ENCODE results near the gene CARD14. TPM values are rescaled to one million over a fixed set of nuclear protein-coding genes. Genes with fewer than 3 reads are reported as not detected.

Gene CARD14
- total RNA-seq, 1 donor from 2014 or later, result 1.6 TPM

DNA sequence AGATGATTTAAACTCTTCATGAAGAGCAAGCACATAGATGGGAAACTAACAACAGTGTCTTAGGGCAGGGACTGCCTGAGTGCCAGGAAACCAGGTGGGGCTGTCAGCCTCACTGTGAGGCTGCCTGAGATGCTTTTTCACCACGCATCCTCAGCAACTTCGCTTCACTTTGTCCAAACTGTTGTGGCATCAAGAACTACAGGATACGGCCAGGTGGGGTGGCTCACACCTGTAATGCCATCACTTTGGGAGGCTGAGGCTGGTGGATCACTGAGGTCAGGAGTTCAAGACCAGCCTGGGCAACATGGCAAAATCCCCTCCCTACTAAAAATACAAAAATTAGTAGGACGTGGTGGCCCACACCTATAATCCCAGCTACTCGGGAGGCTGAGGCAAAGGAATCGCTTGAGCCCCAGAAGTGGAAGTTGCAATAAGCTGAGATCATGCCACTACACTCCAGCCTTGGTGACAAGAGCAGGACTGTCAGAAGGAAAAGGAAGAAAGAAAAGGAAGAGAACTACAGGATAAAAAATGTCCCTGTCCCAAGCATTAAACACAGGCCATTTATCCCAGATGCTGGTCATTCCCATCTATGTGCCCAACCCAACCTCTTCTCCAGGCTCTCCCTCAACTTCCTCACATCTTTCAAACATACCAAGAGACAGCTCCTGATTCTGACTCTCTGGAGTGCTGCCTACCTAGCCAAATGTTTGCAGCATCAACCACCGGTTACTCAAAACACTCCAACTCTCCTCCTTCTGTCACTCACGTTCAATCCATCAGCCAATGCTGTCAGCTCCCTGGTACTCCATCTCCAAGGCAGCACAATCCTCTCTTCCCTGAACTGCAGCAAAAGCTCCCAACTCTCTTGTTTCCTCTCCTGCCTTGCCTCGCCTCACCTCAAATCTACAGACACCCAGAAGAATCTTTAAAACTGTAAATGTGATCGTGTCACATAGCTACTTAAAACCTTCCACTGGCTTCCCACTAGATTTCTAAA is 24.5 kb upstream of the CARD14 start:
- Histone ChIP-seq H3K36me3 (ENCODE audit: control insufficient read depth, insufficient read depth, low read length) (peaks cover 14% of the 10 kb centered on the region), H3K27me3 (ENCODE audit: control insufficient read depth, insufficient read depth, low read length) (no peaks in the 10 kb centered on the region), H3K4me3 (ENCODE audit: low read depth, low read length) (peak overlapping the region; percentile 93)
- FAIRE-seq (no peak), DNase-seq (ENCODE audit: low read depth) (no peak)
- TF ChIP-seq, protein P1, sequence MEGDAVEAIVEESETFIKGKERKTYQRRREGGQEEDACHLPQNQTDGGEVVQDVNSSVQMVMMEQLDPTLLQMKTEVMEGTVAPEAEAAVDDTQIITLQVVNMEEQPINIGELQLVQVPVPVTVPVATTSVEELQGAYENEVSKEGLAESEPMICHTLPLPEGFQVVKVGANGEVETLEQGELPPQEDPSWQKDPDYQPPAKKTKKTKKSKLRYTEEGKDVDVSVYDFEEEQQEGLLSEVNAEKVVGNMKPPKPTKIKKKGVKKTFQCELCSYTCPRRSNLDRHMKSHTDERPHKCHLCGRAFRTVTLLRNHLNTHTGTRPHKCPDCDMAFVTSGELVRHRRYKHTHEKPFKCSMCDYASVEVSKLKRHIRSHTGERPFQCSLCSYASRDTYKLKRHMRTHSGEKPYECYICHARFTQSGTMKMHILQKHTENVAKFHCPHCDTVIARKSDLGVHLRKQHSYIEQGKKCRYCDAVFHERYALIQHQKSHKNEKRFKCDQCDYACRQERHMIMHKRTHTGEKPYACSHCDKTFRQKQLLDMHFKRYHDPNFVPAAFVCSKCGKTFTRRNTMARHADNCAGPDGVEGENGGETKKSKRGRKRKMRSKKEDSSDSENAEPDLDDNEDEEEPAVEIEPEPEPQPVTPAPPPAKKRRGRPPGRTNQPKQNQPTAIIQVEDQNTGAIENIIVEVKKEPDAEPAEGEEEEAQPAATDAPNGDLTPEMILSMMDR (IDR thresholded peaks at IDR 0.05; ENCODE audit: insufficient read depth, low read length, severe bottlenecking), result no peak

DNA sequence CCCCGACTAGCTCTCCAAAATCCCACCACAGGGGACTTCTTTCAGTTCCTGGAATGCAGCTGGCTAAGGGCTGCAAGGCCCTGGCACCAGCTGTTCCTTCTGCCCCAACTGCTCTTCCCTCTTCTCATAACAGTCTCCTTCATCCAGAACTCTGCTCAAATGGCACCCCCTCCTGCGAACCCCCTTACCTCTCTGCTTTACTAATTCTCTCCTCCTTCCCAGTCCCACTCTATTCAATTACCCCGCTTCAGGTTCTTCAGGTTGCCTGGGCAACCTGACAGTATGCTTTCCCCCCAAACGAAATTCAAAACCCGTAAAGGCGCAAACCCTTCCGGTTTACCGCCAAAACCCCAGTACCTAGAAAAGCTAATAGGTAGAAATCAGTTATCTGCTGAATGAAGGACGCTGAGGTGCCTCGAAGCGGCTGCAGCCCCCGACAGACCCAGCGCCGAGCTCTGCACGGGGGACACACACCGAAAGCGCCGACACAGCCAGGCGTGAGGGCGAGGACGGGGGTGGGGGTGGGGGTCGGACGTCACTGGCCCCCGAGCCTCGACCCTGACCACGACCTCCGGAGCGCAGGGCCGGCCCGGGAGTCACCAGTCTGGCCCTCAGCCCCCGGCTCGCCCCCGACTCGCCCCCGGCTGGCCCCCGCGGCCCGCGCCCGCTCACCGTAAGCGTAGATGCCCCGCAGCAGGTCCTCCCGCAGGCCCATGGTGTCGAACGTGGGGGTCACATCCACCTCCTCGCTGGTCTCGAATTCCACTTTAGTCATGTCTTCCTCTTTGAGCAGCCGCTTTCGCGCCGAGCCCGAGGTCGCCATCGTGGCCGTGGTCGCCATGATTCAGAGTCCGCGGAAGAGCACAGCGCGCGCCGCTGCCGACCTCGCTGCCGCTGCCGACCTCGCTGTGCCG is 23.5 kb upstream of the CARD14 start:
- H3K4me3 ChIP-seq (ENCODE audit: low read depth, low read length), result peak overlapping the region; percentile 93
- DNase-seq (ENCODE audit: low read depth), result no peak
- no peaks in the 10 kb centered on the region for H3K27me3 ChIP-seq (ENCODE audit: control insufficient read depth, insufficient read depth, low read length)
- no peak for FAIRE-seq
- TF ChIP-seq, protein P1 (IDR thresholded peaks at IDR 0.05; ENCODE audit: insufficient read depth, low read length, severe bottlenecking), result no peak
- peaks cover 14% of the 10 kb centered on the region for H3K36me3 ChIP-seq (ENCODE audit: control insufficient read depth, insufficient read depth, low read length)

DNA sequence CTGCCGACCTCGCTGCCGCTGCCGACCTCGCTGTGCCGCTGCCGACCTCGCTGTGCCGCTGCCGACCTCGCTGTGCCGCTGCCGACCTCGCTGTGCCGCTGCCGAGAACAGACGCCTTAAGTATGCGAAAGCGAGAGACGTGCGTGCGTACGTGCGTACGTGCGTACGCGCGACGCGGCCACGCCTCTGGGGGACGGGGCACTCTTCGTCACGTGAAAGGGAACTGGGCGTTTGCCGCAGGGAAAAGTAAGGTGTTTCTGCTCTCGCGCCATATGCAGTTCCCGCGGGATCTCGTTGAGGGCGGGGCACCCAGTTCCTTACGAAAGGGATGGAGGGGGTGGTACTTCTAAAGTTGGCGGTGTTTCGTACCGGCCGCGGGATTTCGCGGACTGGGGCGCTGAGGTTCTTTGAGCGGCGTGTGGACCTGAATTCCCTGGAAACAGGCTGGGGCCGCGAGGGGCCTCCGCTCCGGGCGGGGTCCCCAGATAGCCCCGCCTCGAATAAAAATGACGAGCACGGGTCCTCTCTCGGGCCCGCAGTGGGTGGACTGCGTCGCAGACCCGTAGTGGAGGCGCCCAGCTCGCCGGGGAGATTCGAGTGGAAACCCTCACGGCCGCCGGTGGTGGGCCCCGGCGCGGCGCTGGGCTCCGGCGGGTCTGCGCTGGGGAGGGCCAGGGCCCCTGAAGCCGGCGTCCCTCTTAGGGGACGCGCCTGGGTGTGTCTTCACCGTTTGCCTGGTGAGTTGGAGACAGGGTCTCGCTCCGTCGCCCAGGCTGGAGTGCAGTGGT is 22.6 kb upstream of the CARD14 start, which contains the start of gene EIF4A3:
Gene EIF4A3 (minus strand): TSS at position 94 of the 788 bp plus-strand sequence. CDS start 167 bp downstream, outside the sequence.
- Histone ChIP-seq H3K4me3 (ENCODE audit: low read depth, low read length) (peak within 1 kb of the TSS; percentile 93), H3K27me3 (ENCODE audit: control insufficient read depth, insufficient read depth, low read length) (no peaks in the 10 kb centered on the region), H3K36me3 (ENCODE audit: control insufficient read depth, insufficient read depth, low read length) (peaks cover 11% of the 10 kb centered on the region)
- FAIRE-seq (peak; percentile 72), DNase-seq (ENCODE audit: low read depth) (peak; percentile 96)
- TF ChIP-seq, protein P1 (IDR thresholded peaks at IDR 0.05; ENCODE audit: insufficient read depth, low read length, severe bottlenecking), result no peak

DNA sequence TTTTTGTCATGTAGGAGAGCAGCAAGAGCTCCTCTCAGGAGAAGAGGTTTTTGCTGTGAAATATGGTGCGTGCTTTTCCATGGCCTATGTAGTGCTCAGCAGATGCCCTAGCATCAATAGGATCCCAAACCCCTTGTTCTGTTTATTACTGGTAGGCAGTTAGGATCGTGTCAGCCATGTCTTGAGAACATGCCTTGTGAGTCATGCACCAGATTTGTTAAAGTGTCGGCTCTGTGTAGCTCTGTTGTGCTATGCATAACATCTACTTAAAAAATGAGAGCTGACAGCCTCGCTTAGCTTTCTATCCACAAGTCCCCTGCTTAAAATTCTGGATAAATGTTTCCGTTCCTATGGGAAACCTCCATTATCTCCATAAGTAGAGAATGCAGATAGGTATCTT is 18.5 kb upstream of the CARD14 start:
- Histone ChIP-seq H3K36me3 (ENCODE audit: control insufficient read depth, insufficient read depth, low read length) (no peaks in the 10 kb centered on the region), H3K27me3 (ENCODE audit: control insufficient read depth, insufficient read depth, low read length) (no peaks in the 10 kb centered on the region), H3K4me3 (ENCODE audit: low read depth, low read length) (no peak overlapping the region)
- FAIRE-seq (no peak), DNase-seq (ENCODE audit: low read depth) (no peak)
- TF ChIP-seq, protein P1 (IDR thresholded peaks at IDR 0.05; ENCODE audit: insufficient read depth, low read length, severe bottlenecking), result no peak

- Histone ChIP-seq H3K36me3 (ENCODE audit: control insufficient read depth, insufficient read depth, low read length) (no peaks in the 10 kb centered on the region), H3K27me3 (ENCODE audit: control insufficient read depth, insufficient read depth, low read length) (no peaks in the 10 kb centered on the region), H3K4me3 (ENCODE audit: low read depth, low read length) (no peak overlapping the region)
- FAIRE-seq, result no peak
- TF ChIP-seq, protein P1 (IDR thresholded peaks at IDR 0.05; ENCODE audit: insufficient read depth, low read length, severe bottlenecking), result no peak
- DNase-seq (ENCODE audit: low read depth), result no peak
These were observed 17.6 kb upstream of the CARD14 start for GRCh38 chr17:80152081-80152702.

Measured in bronchial epithelial cell (primary cell).